ENCODE results near the gene ARHGAP36. TPM values are rescaled to one million over a fixed set of nuclear protein-coding genes. Genes with fewer than 3 reads are reported as not detected.

Gene ARHGAP36
- total and polyA plus RNA-seq, 7 experiments from 2014 or later, result not detected

- Mint-ChIP-seq H3K27me3 (peaks cover 15 to 38% (median 31%) of the 10 kb centered on the region in 5 donors), H3K27ac (peak overlapping the region in 1 of 9 donors; percentile 16), H3K4me3 (no peak overlapping the region), H3K4me1 (peaks cover 0 to 2% (median 0%) of the 10 kb centered on the region in 7 donors), H3K36me3 (no peaks in the 10 kb centered on the region), H3K9me3 (peaks cover 0 to 4% (median 0%) of the 10 kb centered on the region in 11 donors)
- no peak overlapping the region for H3K4me3 ChIP-seq (ENCODE audit: low read length)
- ChIA-PET POLR2A (no interaction called here), CTCF (no interaction called here)
- ATAC-seq, result no peak
- no peaks in the 10 kb centered on the region for H3K36me3 ChIP-seq (ENCODE audit: control insufficient read depth in 2 of 3, insufficient read depth in 3 of 3, low read length in 3 of 3)
- H3K9me3 ChIP-seq (ENCODE audit: control insufficient read depth in 2 of 3, low read length in 3 of 3), result no peaks in the 10 kb centered on the region
- intact Hi-C loops (cut with micrococcal nuclease), result no loop called here
- no peaks in the 10 kb centered on the region for H3K4me1 ChIP-seq (ENCODE audit: control insufficient read depth in 2 of 2, insufficient read depth in 2 of 2, low read length in 2 of 2)
- DNase-seq, result no peak
- H3K27me3 ChIP-seq (ENCODE audit: control insufficient read depth in 2 of 2, insufficient read depth in 2 of 2, low read length in 2 of 2), result no peaks in the 10 kb centered on the region
- no peak overlapping the region for H3K27ac ChIP-seq (ENCODE audit: low read depth, low read length)
Observed at GRCh38 chrX:131041667-131042066, 16.5 kb upstream of the ARHGAP36 start.

- DNase-seq (no peak), ATAC-seq (no peak)
- ChIA-PET CTCF (no interaction called here), POLR2A (no interaction called here)
- Histone ChIP-seq H3K27ac (ENCODE audit: low read depth, low read length) (no peak overlapping the region), H3K4me3 (ENCODE audit: low read length) (no peak overlapping the region), H3K36me3 (ENCODE audit: control insufficient read depth in 2 of 3, insufficient read depth in 3 of 3, low read length in 3 of 3) (no peaks in the 10 kb centered on the region), H3K4me1 (ENCODE audit: control insufficient read depth in 2 of 2, insufficient read depth in 2 of 2, low read length in 2 of 2) (no peaks in the 10 kb centered on the region), H3K9me3 (ENCODE audit: control insufficient read depth in 2 of 3, low read length in 3 of 3) (no peaks in the 10 kb centered on the region), H3K27me3 (ENCODE audit: control insufficient read depth in 2 of 2, insufficient read depth in 2 of 2, low read length in 2 of 2) (no peaks in the 10 kb centered on the region)
- Mint-ChIP-seq H3K36me3 (no peaks in the 10 kb centered on the region), H3K4me1 (no peaks in the 10 kb centered on the region), H3K27ac (no peak overlapping the region), H3K27me3 (peaks cover 12 to 45% (median 27%) of the 10 kb centered on the region in 5 donors), H3K9me3 (peaks cover 0 to 3% (median 0%) of the 10 kb centered on the region in 11 donors), H3K4me3 (no peak overlapping the region)
- intact Hi-C loops (cut with micrococcal nuclease), result no loop called here
Observed at GRCh38 chrX:131045726-131046125, 12.4 kb upstream of the ARHGAP36 start.

DNA sequence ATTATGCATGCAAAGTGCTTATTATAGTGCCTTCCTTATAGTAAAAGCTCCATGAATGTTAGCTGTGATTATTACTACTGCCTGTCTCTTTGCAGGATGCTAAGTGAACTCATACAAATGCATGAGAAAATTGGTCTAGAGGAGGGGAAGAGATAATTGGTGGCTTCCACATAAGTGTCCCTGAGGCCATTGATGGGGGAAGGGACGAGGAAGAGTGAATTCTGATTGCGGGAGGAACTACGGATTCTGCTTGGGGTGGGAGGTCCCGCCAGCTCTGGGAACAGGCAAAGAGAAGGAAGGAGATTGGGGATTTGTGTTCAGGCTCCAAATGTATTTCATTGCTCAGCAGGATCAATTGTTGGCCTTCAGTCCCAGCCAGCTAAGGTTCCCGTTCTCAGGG lies 11.6 kb upstream of the ARHGAP36 start:
- ATAC-seq (no peak), DNase-seq (no peak)
- no peaks in the 10 kb centered on the region for H3K36me3 Mint-ChIP-seq
- no peaks in the 10 kb centered on the region for H3K4me1 ChIP-seq (ENCODE audit: control insufficient read depth in 2 of 2, insufficient read depth in 2 of 2, low read length in 2 of 2)
- H3K9me3 ChIP-seq (ENCODE audit: control insufficient read depth in 2 of 3, low read length in 3 of 3), result no peaks in the 10 kb centered on the region
- ChIA-PET POLR2A (interaction anchor here (0.6 kb wide), 1 partner anchor 25 kb away, joined by 3 read pairs; no protein-coding TSS in a partner anchor), CTCF (no interaction called here)
- no peaks in the 10 kb centered on the region for H3K36me3 ChIP-seq (ENCODE audit: control insufficient read depth in 2 of 3, insufficient read depth in 3 of 3, low read length in 3 of 3)
- H3K27ac ChIP-seq (ENCODE audit: low read depth, low read length), result no peak overlapping the region
- H3K4me1 Mint-ChIP-seq, result no peaks in the 10 kb centered on the region
- H3K27me3 ChIP-seq (ENCODE audit: control insufficient read depth in 2 of 2, insufficient read depth in 2 of 2, low read length in 2 of 2), result no peaks in the 10 kb centered on the region
- peaks cover 0 to 3% (median 0%) of the 10 kb centered on the region in 11 donors for H3K9me3 Mint-ChIP-seq
- peaks cover 9 to 40% (median 24%) of the 10 kb centered on the region in 5 donors for H3K27me3 Mint-ChIP-seq
- intact Hi-C loops (cut with micrococcal nuclease), result no loop called here
- no peak overlapping the region for H3K4me3 Mint-ChIP-seq
- no peak overlapping the region for H3K27ac Mint-ChIP-seq
- H3K4me3 ChIP-seq (ENCODE audit: low read length), result no peak overlapping the region

DNA sequence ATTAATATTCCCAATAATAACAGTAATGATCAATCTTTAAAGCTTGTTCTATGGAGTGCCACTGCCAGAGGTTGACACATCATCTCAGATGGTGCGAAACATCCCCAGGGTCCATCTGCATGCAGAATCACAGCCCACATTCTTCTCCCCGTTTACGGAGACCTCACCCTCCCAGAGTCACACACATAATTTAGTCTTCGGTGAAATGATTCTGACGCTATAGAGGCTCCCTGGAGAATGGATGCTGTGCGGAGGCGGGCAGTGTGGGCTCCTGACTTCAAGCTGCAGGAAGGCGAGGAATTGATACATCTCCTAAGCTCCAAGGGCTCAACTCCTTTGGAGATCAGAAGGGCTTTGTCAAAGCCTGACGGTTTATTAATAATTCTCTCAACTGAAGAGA lies 11.0 kb upstream of the ARHGAP36 start:
- no peaks in the 10 kb centered on the region for H3K36me3 ChIP-seq (ENCODE audit: control insufficient read depth in 2 of 3, insufficient read depth in 3 of 3, low read length in 3 of 3)
- intact Hi-C loops (cut with micrococcal nuclease), result no loop called here
- ATAC-seq, result no peak
- no peak overlapping the region for H3K4me3 ChIP-seq (ENCODE audit: low read length)
- ChIA-PET POLR2A (no interaction called here), CTCF (no interaction called here)
- no peaks in the 10 kb centered on the region for H3K4me1 Mint-ChIP-seq
- DNase-seq, result no peak
- no peaks in the 10 kb centered on the region for H3K27me3 ChIP-seq (ENCODE audit: control insufficient read depth in 2 of 2, insufficient read depth in 2 of 2, low read length in 2 of 2)
- no peak overlapping the region for H3K27ac Mint-ChIP-seq
- peaks cover 0 to 3% (median 0%) of the 10 kb centered on the region in 11 donors for H3K9me3 Mint-ChIP-seq
- H3K27ac ChIP-seq (ENCODE audit: low read depth, low read length), result no peak overlapping the region
- no peaks in the 10 kb centered on the region for H3K4me1 ChIP-seq (ENCODE audit: control insufficient read depth in 2 of 2, insufficient read depth in 2 of 2, low read length in 2 of 2)
- no peak overlapping the region for H3K4me3 Mint-ChIP-seq
- no peaks in the 10 kb centered on the region for H3K36me3 Mint-ChIP-seq
- H3K27me3 Mint-ChIP-seq, result peaks cover 9 to 40% (median 24%) of the 10 kb centered on the region in 5 donors
- no peaks in the 10 kb centered on the region for H3K9me3 ChIP-seq (ENCODE audit: control insufficient read depth in 2 of 3, low read length in 3 of 3)

DNA sequence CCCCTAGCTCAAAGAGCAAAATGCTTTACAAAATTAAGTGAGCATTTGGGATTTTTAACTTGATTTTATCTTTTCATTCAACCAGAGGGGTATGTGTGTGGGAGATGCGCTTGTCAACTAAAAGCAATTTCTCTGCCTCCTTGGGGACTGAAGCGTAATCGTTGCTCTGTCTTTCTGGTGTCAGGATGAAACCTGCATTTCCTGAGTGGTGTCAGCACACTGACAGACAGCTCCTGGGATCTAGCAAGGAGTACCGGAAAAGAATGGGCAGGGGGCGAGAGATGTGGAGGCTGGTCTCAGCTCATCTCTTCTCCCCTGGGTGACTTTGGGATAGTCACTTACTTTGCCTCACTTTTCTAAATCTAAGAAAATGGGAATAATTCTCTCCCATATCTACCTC lies 5.1 kb upstream of the ARHGAP36 start:
- Mint-ChIP-seq H3K36me3 (no peaks in the 10 kb centered on the region), H3K4me3 (no peak overlapping the region), H3K9me3 (no peaks in the 10 kb centered on the region), H3K27ac (no peak overlapping the region), H3K4me1 (no peaks in the 10 kb centered on the region), H3K27me3 (peaks cover 6 to 19% (median 11%) of the 10 kb centered on the region in 5 donors)
- H3K27ac ChIP-seq (ENCODE audit: low read depth, low read length), result no peak overlapping the region
- ATAC-seq (no peak), DNase-seq (no peak)
- no peaks in the 10 kb centered on the region for H3K9me3 ChIP-seq (ENCODE audit: control insufficient read depth in 2 of 3, low read length in 3 of 3)
- intact Hi-C loops (cut with micrococcal nuclease), result no loop called here
- H3K4me3 ChIP-seq (ENCODE audit: low read length), result no peak overlapping the region
- no peaks in the 10 kb centered on the region for H3K36me3 ChIP-seq (ENCODE audit: control insufficient read depth in 2 of 3, insufficient read depth in 3 of 3, low read length in 3 of 3)
- no peaks in the 10 kb centered on the region for H3K27me3 ChIP-seq (ENCODE audit: control insufficient read depth in 2 of 2, insufficient read depth in 2 of 2, low read length in 2 of 2)
- POLR2A ChIA-PET, result no interaction called here
- CTCF ChIA-PET, result no interaction called here
- H3K4me1 ChIP-seq (ENCODE audit: control insufficient read depth in 2 of 2, insufficient read depth in 2 of 2, low read length in 2 of 2), result no peaks in the 10 kb centered on the region

DNA sequence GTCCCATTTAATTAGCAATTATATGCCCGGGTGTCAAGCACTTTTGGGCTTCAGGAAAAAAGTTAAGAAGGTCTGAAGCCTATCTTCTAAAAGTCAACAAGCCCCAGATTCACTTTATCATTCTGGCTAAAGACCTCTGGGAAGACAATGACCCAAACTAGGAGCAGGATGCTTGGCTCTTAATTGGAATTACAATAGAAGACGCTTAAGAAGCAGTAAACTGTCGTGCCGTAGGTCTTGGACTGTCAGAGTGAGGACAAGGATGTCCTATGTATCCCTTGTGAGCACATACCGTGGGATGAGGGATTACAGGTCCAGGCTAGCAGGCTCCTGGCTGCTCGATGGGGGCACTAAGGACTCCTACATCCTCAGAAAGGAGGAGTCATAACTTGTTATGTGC lies 3.2 kb upstream of the ARHGAP36 start:
- Mint-ChIP-seq H3K27ac (no peak overlapping the region), H3K4me3 (no peak overlapping the region), H3K4me1 (no peaks in the 10 kb centered on the region), H3K9me3 (no peaks in the 10 kb centered on the region), H3K36me3 (no peaks in the 10 kb centered on the region), H3K27me3 (peaks cover 5 to 25% (median 12%) of the 10 kb centered on the region in 5 donors)
- Histone ChIP-seq H3K4me3 (ENCODE audit: low read length) (no peak overlapping the region), H3K4me1 (ENCODE audit: control insufficient read depth in 2 of 2, insufficient read depth in 2 of 2, low read length in 2 of 2) (no peaks in the 10 kb centered on the region), H3K27ac (ENCODE audit: low read depth, low read length) (no peak overlapping the region), H3K9me3 (ENCODE audit: control insufficient read depth in 2 of 3, low read length in 3 of 3) (no peaks in the 10 kb centered on the region), H3K36me3 (ENCODE audit: control insufficient read depth in 2 of 3, insufficient read depth in 3 of 3, low read length in 3 of 3) (no peaks in the 10 kb centered on the region), H3K27me3 (ENCODE audit: control insufficient read depth in 2 of 2, insufficient read depth in 2 of 2, low read length in 2 of 2) (no peaks in the 10 kb centered on the region)
- no peak for DNase-seq
- POLR2A ChIA-PET, result no interaction called here
- intact Hi-C loops (cut with micrococcal nuclease), result no loop called here
- CTCF ChIA-PET, result no interaction called here
- no peak for ATAC-seq

- Mint-ChIP-seq H3K4me3 (no peak overlapping the region), H3K9me3 (peaks cover 0 to 1% (median 0%) of the 10 kb centered on the region in 11 donors), H3K4me1 (no peaks in the 10 kb centered on the region), H3K27ac (no peak overlapping the region), H3K36me3 (no peaks in the 10 kb centered on the region), H3K27me3 (peaks cover 12 to 32% (median 15%) of the 10 kb centered on the region in 5 donors)
- H3K4me1 ChIP-seq (ENCODE audit: control insufficient read depth in 2 of 2, insufficient read depth in 2 of 2, low read length in 2 of 2), result no peaks in the 10 kb centered on the region
- H3K27me3 ChIP-seq (ENCODE audit: control insufficient read depth in 2 of 2, insufficient read depth in 2 of 2, low read length in 2 of 2), result no peaks in the 10 kb centered on the region
- ChIA-PET CTCF (no interaction called here), POLR2A (no interaction called here)
- H3K36me3 ChIP-seq (ENCODE audit: control insufficient read depth in 2 of 3, insufficient read depth in 3 of 3, low read length in 3 of 3), result no peaks in the 10 kb centered on the region
- H3K27ac ChIP-seq (ENCODE audit: low read depth, low read length), result no peak overlapping the region
- DNase-seq (no peak), ATAC-seq (no peak)
- H3K4me3 ChIP-seq (ENCODE audit: low read length), result no peak overlapping the region
- intact Hi-C loops (cut with micrococcal nuclease), result no loop called here
- no peaks in the 10 kb centered on the region for H3K9me3 ChIP-seq (ENCODE audit: control insufficient read depth in 2 of 3, low read length in 3 of 3)
Observed at GRCh38 chrX:131057706-131058105, 440 bp upstream of the ARHGAP36 start.
